ENCODE results near the gene SENP2. TPM values are rescaled to one million over a fixed set of nuclear protein-coding genes. Genes with fewer than 3 reads are reported as not detected.
"Not testable (repeated sequence)": the region's sequence is repeated elsewhere in the genome, so short reads cannot be mapped to it uniquely, and the experiment has no call there.

Gene SENP2
- total and polyA plus RNA-seq, 2 experiments from 2014 or later = 29.2 to 80.3 TPM

DNA sequence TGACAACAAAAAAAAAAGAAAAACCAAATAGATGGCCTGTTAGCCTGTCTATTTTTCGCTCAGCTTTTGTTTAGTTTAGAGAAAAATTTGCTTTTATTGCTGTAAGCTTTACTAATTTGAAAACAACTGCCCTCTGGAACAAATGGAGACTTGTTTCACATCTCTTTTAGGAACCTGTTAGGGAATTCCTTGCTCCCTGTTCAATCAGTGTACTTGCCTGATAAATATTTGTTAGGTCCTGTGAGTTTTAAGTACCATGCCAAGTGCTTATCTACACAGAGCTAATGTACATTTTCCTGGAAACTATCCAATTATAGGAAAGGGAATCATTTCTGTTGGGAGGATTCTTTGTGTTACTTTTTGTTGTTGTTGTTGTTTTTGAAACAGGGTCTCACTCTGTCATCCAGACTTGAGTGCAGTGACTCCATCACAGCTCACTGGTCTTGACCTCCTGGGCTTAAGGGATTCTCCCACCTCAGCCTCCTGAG lies 30.2 kb upstream of the SENP2 start (continued):
- TF ChIP-seq, protein P1, sequence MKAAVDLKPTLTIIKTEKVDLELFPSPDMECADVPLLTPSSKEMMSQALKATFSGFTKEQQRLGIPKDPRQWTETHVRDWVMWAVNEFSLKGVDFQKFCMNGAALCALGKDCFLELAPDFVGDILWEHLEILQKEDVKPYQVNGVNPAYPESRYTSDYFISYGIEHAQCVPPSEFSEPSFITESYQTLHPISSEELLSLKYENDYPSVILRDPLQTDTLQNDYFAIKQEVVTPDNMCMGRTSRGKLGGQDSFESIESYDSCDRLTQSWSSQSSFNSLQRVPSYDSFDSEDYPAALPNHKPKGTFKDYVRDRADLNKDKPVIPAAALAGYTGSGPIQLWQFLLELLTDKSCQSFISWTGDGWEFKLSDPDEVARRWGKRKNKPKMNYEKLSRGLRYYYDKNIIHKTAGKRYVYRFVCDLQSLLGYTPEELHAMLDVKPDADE (IDR thresholded peaks at IDR 0.05) = no peak
- no peak for TF ChIP-seq EZH2phosphoT487 (IDR thresholded peaks at IDR 0.05; ENCODE audit: unreplicated experiment)
- no peak for TF ChIP-seq ZNF331 (CRISPR knock-in tag; IDR thresholded peaks at IDR 0.05; ENCODE audit: low read depth)
- no peak for TF ChIP-seq EZH2 (IDR thresholded peaks at IDR 0.05; ENCODE audit: low read depth, unreplicated experiment)
- no peak for TF ChIP-seq CREB1 (CRISPR knock-in tag; IDR thresholded peaks at IDR 0.05; ENCODE audit: low read depth)

DNA sequence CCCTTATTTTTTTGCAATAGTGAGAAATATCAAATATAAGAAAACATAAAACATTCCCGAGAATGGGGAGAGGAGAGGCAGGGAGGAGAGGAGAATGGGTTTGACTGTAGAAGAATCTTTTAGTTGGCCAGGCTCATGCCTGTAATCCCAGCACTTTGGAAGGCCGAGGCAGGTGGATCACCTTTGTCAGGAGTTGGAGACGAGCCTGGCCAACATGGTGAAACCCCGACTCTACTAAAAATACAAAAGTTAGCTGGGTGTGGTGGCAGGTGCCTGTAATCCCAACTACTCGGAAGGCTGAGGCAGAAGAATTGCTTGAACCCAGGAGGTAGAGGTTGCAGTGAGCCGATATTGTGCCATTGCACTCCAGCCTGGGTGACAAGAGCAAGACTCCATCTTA lies 29.5 kb upstream of the SENP2 start:
- not testable (repeated sequence) for H2AFZ ChIP-seq; H3K36me3 ChIP-seq (ENCODE audit: insufficient read depth); H3K27me3 Mint-ChIP-seq (ENCODE audit: insufficient read depth, low read depth, poor library complexity); H3K4me3 Mint-ChIP-seq; H3K9me3 Mint-ChIP-seq; H3K27ac Mint-ChIP-seq; H3K79me2 ChIP-seq (replicated peaks; ENCODE audit: insufficient read depth); H3K27ac ChIP-seq (ENCODE audit: low read depth); H3K4me3 ChIP-seq; H3K36me3 Mint-ChIP-seq (ENCODE audit: low read depth); H3K27me3 ChIP-seq (ENCODE audit: insufficient read depth); DNase-seq (ENCODE audit: low spot score); H3K4me2 ChIP-seq; ATAC-seq; H3F3A ChIP-seq (replicated peaks; ENCODE audit: low read depth); H3K9me2 ChIP-seq (ENCODE audit: insufficient read depth); H4K20me1 ChIP-seq (replicated peaks; ENCODE audit: insufficient read depth)
- H3K4me1 Mint-ChIP-seq = peaks cover 35% of the 10 kb centered on the region
- peaks cover 23% of the 10 kb centered on the region for H3K4me1 ChIP-seq (ENCODE audit: insufficient read depth)

DNA sequence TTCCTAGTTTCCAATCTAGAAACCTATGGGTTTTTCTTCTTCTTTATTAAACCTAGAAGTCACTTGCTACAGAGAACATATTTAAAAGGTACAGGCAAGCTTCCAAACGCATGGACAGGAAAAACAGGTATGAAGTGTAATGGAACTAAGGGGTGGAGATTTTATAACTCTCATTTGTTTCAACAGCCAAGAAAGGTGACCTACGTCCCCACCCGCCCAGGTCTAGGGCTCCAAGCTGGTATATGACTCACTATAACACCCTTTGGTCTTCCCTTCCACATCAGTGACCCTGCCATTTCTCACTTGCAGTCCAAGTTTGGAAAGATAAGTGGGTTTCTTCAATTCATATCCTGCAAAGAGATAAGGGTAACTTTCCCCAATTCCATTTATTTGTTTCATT lies 27.7 kb upstream of the SENP2 start:
- no peaks in the 10 kb centered on the region for H3K36me3 ChIP-seq (ENCODE audit: insufficient read depth)
- ATAC-seq (no peak), DNase-seq (ENCODE audit: low spot score) (no peak)
- no peak overlapping the region for H3K4me3 Mint-ChIP-seq
- H3K4me1 Mint-ChIP-seq = peaks cover 37% of the 10 kb centered on the region
- TF ChIP-seq, protein P2, sequence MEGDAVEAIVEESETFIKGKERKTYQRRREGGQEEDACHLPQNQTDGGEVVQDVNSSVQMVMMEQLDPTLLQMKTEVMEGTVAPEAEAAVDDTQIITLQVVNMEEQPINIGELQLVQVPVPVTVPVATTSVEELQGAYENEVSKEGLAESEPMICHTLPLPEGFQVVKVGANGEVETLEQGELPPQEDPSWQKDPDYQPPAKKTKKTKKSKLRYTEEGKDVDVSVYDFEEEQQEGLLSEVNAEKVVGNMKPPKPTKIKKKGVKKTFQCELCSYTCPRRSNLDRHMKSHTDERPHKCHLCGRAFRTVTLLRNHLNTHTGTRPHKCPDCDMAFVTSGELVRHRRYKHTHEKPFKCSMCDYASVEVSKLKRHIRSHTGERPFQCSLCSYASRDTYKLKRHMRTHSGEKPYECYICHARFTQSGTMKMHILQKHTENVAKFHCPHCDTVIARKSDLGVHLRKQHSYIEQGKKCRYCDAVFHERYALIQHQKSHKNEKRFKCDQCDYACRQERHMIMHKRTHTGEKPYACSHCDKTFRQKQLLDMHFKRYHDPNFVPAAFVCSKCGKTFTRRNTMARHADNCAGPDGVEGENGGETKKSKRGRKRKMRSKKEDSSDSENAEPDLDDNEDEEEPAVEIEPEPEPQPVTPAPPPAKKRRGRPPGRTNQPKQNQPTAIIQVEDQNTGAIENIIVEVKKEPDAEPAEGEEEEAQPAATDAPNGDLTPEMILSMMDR (conservative IDR thresholded peaks at IDR 0.05; ENCODE audit: low read depth in 2 of 2) = no peak
- TF ChIP-seq ZNF331 (CRISPR knock-in tag; IDR thresholded peaks at IDR 0.05; ENCODE audit: low read depth) (no peak), EZH2 (IDR thresholded peaks at IDR 0.05; ENCODE audit: low read depth, unreplicated experiment) (no peak)
- TF ChIP-seq, protein P3, sequence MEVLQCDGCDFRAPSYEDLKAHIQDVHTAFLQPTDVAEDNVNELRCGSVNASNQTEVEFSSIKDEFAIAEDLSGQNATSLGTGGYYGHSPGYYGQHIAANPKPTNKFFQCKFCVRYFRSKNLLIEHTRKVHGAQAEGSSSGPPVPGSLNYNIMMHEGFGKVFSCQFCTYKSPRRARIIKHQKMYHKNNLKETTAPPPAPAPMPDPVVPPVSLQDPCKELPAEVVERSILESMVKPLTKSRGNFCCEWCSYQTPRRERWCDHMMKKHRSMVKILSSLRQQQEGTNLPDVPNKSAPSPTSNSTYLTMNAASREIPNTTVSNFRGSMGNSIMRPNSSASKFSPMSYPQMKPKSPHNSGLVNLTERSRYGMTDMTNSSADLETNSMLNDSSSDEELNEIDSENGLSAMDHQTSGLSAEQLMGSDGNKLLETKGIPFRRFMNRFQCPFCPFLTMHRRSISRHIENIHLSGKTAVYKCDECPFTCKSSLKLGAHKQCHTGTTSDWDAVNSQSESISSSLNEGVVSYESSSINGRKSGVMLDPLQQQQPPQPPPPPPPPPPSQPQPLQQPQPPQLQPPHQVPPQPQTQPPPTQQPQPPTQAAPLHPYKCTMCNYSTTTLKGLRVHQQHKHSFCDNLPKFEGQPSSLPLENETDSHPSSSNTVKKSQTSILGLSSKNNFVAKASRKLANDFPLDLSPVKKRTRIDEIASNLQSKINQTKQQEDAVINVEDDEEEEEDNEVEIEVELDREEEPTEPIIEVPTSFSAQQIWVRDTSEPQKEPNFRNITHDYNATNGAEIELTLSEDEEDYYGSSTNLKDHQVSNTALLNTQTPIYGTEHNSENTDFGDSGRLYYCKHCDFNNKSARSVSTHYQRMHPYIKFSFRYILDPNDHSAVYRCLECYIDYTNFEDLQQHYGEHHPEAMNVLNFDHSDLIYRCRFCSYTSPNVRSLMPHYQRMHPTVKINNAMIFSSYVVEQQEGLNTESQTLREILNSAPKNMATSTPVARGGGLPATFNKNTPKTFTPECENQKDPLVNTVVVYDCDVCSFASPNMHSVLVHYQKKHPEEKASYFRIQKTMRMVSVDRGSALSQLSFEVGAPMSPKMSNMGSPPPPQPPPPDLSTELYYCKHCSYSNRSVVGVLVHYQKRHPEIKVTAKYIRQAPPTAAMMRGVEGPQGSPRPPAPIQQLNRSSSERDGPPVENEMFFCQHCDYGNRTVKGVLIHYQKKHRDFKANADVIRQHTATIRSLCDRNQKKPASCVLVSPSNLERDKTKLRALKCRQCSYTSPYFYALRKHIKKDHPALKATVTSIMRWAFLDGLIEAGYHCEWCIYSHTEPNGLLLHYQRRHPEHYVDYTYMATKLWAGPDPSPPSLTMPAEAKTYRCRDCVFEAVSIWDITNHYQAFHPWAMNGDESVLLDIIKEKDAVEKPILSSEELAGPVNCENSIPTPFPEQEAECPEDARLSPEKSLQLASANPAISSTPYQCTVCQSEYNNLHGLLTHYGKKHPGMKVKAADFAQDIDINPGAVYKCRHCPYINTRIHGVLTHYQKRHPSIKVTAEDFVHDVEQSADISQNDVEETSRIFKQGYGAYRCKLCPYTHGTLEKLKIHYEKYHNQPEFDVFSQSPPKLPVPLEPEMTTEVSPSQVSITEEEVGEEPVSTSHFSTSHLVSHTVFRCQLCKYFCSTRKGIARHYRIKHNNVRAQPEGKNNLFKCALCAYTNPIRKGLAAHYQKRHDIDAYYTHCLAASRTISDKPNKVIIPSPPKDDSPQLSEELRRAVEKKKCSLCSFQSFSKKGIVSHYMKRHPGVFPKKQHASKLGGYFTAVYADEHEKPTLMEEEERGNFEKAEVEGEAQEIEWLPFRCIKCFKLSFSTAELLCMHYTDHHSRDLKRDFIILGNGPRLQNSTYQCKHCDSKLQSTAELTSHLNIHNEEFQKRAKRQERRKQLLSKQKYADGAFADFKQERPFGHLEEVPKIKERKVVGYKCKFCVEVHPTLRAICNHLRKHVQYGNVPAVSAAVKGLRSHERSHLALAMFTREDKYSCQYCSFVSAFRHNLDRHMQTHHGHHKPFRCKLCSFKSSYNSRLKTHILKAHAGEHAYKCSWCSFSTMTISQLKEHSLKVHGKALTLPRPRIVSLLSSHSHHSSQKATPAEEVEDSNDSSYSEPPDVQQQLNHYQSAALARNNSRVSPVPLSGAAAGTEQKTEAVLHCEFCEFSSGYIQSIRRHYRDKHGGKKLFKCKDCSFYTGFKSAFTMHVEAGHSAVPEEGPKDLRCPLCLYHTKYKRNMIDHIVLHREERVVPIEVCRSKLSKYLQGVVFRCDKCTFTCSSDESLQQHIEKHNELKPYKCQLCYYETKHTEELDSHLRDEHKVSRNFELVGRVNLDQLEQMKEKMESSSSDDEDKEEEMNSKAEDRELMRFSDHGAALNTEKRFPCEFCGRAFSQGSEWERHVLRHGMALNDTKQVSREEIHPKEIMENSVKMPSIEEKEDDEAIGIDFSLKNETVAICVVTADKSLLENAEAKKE (CRISPR knock-in tag; IDR thresholded peaks at IDR 0.05) = no peak
- TF ChIP-seq, protein P1 (IDR thresholded peaks at IDR 0.05) = no peak
- no peaks in the 10 kb centered on the region for H3K27me3 ChIP-seq (ENCODE audit: insufficient read depth)
- no peaks in the 10 kb centered on the region for H3K36me3 Mint-ChIP-seq (ENCODE audit: low read depth)
- no peaks in the 10 kb centered on the region for H3K9me2 ChIP-seq (ENCODE audit: insufficient read depth)
- peaks cover 6% of the 10 kb centered on the region for H3K27me3 Mint-ChIP-seq (ENCODE audit: insufficient read depth, low read depth, poor library complexity)
- no peaks in the 10 kb centered on the region for H3K79me2 ChIP-seq (replicated peaks; ENCODE audit: insufficient read depth)
- no peak overlapping the region for H3K27ac Mint-ChIP-seq
- H2AFZ ChIP-seq = peak overlapping the region; percentile 4; the same call in 1 of the 2 replicates
- H3K27ac ChIP-seq (ENCODE audit: low read depth) = no peak overlapping the region
- peak overlapping the region; percentile 3; the same call in 1 of the 2 replicates for H3K4me3 ChIP-seq
- H4K20me1 ChIP-seq (replicated peaks; ENCODE audit: insufficient read depth) = no peaks in the 10 kb centered on the region
- H3K9me3 Mint-ChIP-seq = no peaks in the 10 kb centered on the region
- H3F3A ChIP-seq (replicated peaks; ENCODE audit: low read depth) = 0 out of 2 replicates have a peak, but pooled peaks cover 4% of the 10 kb centered on the region
- H3K4me2 ChIP-seq = peak overlapping the region; percentile 14; the same call in 1 of the 2 replicates
- H3K4me1 ChIP-seq (ENCODE audit: insufficient read depth) = peaks cover 32% of the 10 kb centered on the region

All from GM23338 (cell line).